Upper lobe of left lung (tissue), 6 donors: Measurements from ENCODE around the gene ABHD18. TPM values are rescaled to one million over a fixed set of nuclear protein-coding genes. Genes with fewer than 3 reads are reported as not detected.
"Not testable (repeated sequence)": the region's sequence is repeated elsewhere in the genome, so short reads cannot be mapped to it uniquely, and the experiment has no call there.

Experiments used
- ATAC-seq, 2 donors: fragments of 200-7000 bp; cut with Tn5 transposase; one replicate each; pipeline ENCODE4 v1.9.1; 2022; ENCODE audit warnings: mild to moderate bottlenecking in 2 of 2, moderate library complexity in 2 of 2; ENCODE audit not compliant: low FRiP score in 2 of 2
- DNase-seq, 2 donors: peaks; one replicate each; pipeline ENCODE4 v3.0.0-alpha.2; 2019 to 2020
- H3K27ac ChIP-seq, 4 donors: fragments of 200-600 bp; sonication (generic); one replicate each; pipeline ENCODE4 v1.5.1; 2016 to 2019
- H3K27me3 ChIP-seq, 4 donors: fragments of 200-600 bp; sonication (generic); one replicate each; pipeline ENCODE4 v1.5.1; 2017 to 2019
- H3K36me3 ChIP-seq, 4 donors: fragments of 200-600 bp; sonication (generic); one replicate each; pipeline ENCODE4 v1.5.1; 2016 to 2019
- H3K4me1 ChIP-seq, 4 donors: fragments of 200-600 bp; sonication (generic); one replicate each; pipeline ENCODE4 v1.5.1; 2018 to 2019
- H3K4me3 ChIP-seq, 4 donors: fragments of 200-600 bp; sonication (generic); one replicate each; pipeline ENCODE4 v1.5.1; 2017 to 2019; ENCODE audit warnings: mild to moderate bottlenecking in 2 of 4, moderate library complexity in 1 of 4
- H3K9me3 ChIP-seq, 4 donors: fragments of 200-600 bp; sonication (generic); one replicate each; pipeline ENCODE4 v1.5.1; 2018 to 2019
- EP300 ChIP-seq, 4 donors: sonication (generic); formaldehyde crosslinking; IDR thresholded peaks; one replicate each; pipeline ENCODE4 v1.5.1; 2017; ENCODE audit warnings: antibody characterized with exemption in 4 of 4, control low read depth in 2 of 4
- POLR2A ChIP-seq, 4 donors: fragments of 450-650 bp; IDR thresholded peaks; one replicate each; pipeline ENCODE4 v1.5.1; 2016 to 2017; ENCODE audit warnings: antibody characterized with exemption in 4 of 4, mild to moderate bottlenecking in 2 of 4
- POLR2AphosphoS5 ChIP-seq, 2 donors: sonication (generic); formaldehyde crosslinking; IDR thresholded peaks; one replicate each; pipeline ENCODE4 v1.5.1; 2017; ENCODE audit warnings: antibody characterized with exemption in 2 of 2
- WGBS, 2 donors: methylation state at CpG; one replicate each; pipeline ENCODE4 v1.1.5; 2017 to 2018; 5-methylcytosine and 5-hydroxymethylcytosine counted together
- total RNA-seq, 6 donors: library from RNA; depleted of rRNA in 4 of 6; stranded (reverse); fragments of >200 nt in 4 of 6; gene quantifications; one replicate each; pipeline versions ENCODE4 v1.1.0 to v1.2.1, GENCODE V29; 2016 to 2021
- TF ChIP-seq, protein P1 (sequence below), 6 experiments: fragments of 450-650 bp in 4 of 6; fragments of 200-600 bp in 2 of 6; sonication (generic) in 2 of 6; IDR thresholded peaks; one replicate each; pipeline ENCODE4 v1.5.1; 2016 to 2019; ENCODE audit warnings: antibody characterized with exemption in 6 of 6
- donor health status: DM: no; HTN: no; CAD: no; lungs with moderate emphysema.
- donor health status: DM: no; HTN: yes; CAD: no; lungs with severe emphysema.

Gene ABHD18
- total RNA-seq, 6 donors from 2014 or later: 9.3 to 30.4 (median 12.0) TPM

- no peaks in the 10 kb centered on the region for H3K4me1 ChIP-seq
- H3K4me3 ChIP-seq: no peak overlapping the region
- H3K9me3 ChIP-seq: no peaks in the 10 kb centered on the region
- TF ChIP-seq, protein P1, sequence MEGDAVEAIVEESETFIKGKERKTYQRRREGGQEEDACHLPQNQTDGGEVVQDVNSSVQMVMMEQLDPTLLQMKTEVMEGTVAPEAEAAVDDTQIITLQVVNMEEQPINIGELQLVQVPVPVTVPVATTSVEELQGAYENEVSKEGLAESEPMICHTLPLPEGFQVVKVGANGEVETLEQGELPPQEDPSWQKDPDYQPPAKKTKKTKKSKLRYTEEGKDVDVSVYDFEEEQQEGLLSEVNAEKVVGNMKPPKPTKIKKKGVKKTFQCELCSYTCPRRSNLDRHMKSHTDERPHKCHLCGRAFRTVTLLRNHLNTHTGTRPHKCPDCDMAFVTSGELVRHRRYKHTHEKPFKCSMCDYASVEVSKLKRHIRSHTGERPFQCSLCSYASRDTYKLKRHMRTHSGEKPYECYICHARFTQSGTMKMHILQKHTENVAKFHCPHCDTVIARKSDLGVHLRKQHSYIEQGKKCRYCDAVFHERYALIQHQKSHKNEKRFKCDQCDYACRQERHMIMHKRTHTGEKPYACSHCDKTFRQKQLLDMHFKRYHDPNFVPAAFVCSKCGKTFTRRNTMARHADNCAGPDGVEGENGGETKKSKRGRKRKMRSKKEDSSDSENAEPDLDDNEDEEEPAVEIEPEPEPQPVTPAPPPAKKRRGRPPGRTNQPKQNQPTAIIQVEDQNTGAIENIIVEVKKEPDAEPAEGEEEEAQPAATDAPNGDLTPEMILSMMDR (IDR thresholded peaks at IDR 0.05): no peak
- TF ChIP-seq POLR2AphosphoS5 (IDR thresholded peaks at IDR 0.05) (no peak), EP300 (IDR thresholded peaks at IDR 0.05) (no peak), POLR2A (IDR thresholded peaks at IDR 0.05) (no peak)
- no peaks in the 10 kb centered on the region for H3K27me3 ChIP-seq
- peaks cover 8 to 54% (median 13%) of the 10 kb centered on the region in 4 donors for H3K36me3 ChIP-seq
- 92 to 99% methylated on average over 2 of the region's 2 CpGs for WGBS, 2 donors
- ATAC-seq (no peak), DNase-seq (no peak)
- no peak overlapping the region for H3K27ac ChIP-seq
These were observed 43.0 kb upstream of the ABHD18 start for GRCh38 chr4:127922226-127922625.

GRCh38 chr4:127925720-127926119, 39.5 kb upstream of the ABHD18 start:
- not testable (repeated sequence) for ATAC-seq, DNase-seq, H3K27ac ChIP-seq, H3K27me3 ChIP-seq, H3K9me3 ChIP-seq, H3K4me3 ChIP-seq, H3K4me1 ChIP-seq
- 96 to 100% methylated on average over 2 of the region's 2 CpGs for WGBS, 2 donors
- H3K36me3 ChIP-seq: peaks cover 4 to 56% (median 11%) of the 10 kb centered on the region in 4 donors

- Histone ChIP-seq H3K9me3 (no peaks in the 10 kb centered on the region), H3K4me3 (no peak overlapping the region), H3K4me1 (no peaks in the 10 kb centered on the region), H3K36me3 (peaks cover 0 to 50% (median 6%) of the 10 kb centered on the region in 4 donors), H3K27me3 (no peaks in the 10 kb centered on the region), H3K27ac (no peak overlapping the region)
- TF ChIP-seq, protein P1 (IDR thresholded peaks at IDR 0.05): no peak
- TF ChIP-seq EP300 (IDR thresholded peaks at IDR 0.05) (no peak), POLR2A (IDR thresholded peaks at IDR 0.05) (no peak), POLR2AphosphoS5 (IDR thresholded peaks at IDR 0.05) (no peak)
- ATAC-seq: no peak
- 97 to 100% methylated on average over 1 of the region's 1 CpG for WGBS, 2 donors
- DNase-seq: no peak
These were observed 35.0 kb upstream of the ABHD18 start for GRCh38 chr4:127930175-127930574.

GRCh38 chr4:127931836-127932235, 33.4 kb upstream of the ABHD18 start:
- not testable (repeated sequence) for H3K4me1 ChIP-seq, H3K27me3 ChIP-seq, DNase-seq, ATAC-seq, H3K27ac ChIP-seq, H3K9me3 ChIP-seq, H3K4me3 ChIP-seq
- H3K36me3 ChIP-seq: peaks cover 0 to 41% (median 4%) of the 10 kb centered on the region in 4 donors
- WGBS, 2 donors: 91 to 98% methylated on average over 6 of the region's 6 CpGs

DNA sequence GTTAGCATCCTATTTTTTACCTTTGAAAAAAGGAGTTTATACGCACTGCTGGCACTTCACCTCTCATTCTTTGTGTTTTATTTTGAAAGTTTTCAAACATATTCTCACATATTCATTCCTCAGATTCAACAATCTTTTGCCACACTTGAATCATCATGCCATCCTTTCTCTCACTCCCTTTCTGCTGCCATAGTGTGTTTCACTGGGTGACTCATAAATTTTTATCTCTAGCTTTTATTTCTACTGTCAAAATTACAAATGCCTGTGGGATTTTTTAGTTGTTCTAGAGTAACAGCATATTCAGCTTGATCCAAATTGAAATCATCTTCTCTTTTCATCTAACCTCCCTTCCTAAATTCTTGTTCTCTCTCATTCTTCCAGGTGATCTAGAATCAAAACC, 28.2 kb upstream of the ABHD18 start:
- DNase-seq: no peak
- TF ChIP-seq POLR2A (IDR thresholded peaks at IDR 0.05) (no peak), EP300 (IDR thresholded peaks at IDR 0.05) (no peak), POLR2AphosphoS5 (IDR thresholded peaks at IDR 0.05) (no peak)
- TF ChIP-seq, protein P1 (IDR thresholded peaks at IDR 0.05): no peak
- H3K27ac ChIP-seq: no peak overlapping the region
- H3K36me3 ChIP-seq: peaks cover 0 to 15% (median 0%) of the 10 kb centered on the region in 4 donors
- H3K9me3 ChIP-seq: no peaks in the 10 kb centered on the region
- H3K27me3 ChIP-seq: no peaks in the 10 kb centered on the region
- 95 to 98% methylated on average over 1 of the region's 1 CpG for WGBS, 2 donors
- H3K4me3 ChIP-seq: no peak overlapping the region
- ATAC-seq: no peak
- no peaks in the 10 kb centered on the region for H3K4me1 ChIP-seq

- Histone ChIP-seq H3K4me1 (no peaks in the 10 kb centered on the region), H3K27ac (no peak overlapping the region), H3K9me3 (no peaks in the 10 kb centered on the region), H3K36me3 (peaks cover 0 to 28% (median 7%) of the 10 kb centered on the region in 4 donors), H3K27me3 (no peaks in the 10 kb centered on the region), H3K4me3 (no peak overlapping the region)
- ATAC-seq: no peak
- 87 to 94% methylated on average over 2 of the region's 2 CpGs for WGBS, 2 donors
- DNase-seq: no peak
- TF ChIP-seq POLR2AphosphoS5 (IDR thresholded peaks at IDR 0.05): no peak
- TF ChIP-seq, protein P1 (IDR thresholded peaks at IDR 0.05): no peak
- TF ChIP-seq EP300 (IDR thresholded peaks at IDR 0.05): no peak
- no peak for TF ChIP-seq POLR2A (IDR thresholded peaks at IDR 0.05)
These were observed 8.1 kb upstream of the ABHD18 start for GRCh38 chr4:127957105-127957504.
